HL-60 (cell line): ENCODE measurements around the gene MPP3.
A peak's percentile ranks its signal among the peaks of the same experiment; 100 is the strongest.

Source experiments
- DNase-seq, 2 experiments: peaks; one replicate each; pipeline ENCODE4 v3.0.0-alpha.2; 2010 to 2020; ENCODE audit warnings: low read depth in 1 of 2, low spot score in 1 of 2
- H3K27ac ChIP-seq: fragments of 250-450 bp; sonication (Bioruptor Pico); replicated peaks from 2 replicates; pipeline ENCODE4 v1.5.1; 2020; ENCODE audit warnings: mild to moderate bottlenecking, moderate library complexity
- H3K27me3 ChIP-seq: fragments of 250-450 bp; sonication (Bioruptor Pico); 2 replicates; pipeline ENCODE4 v1.5.1; 2021; ENCODE audit warnings: mild to moderate bottlenecking, moderate library complexity; ENCODE audit not compliant: insufficient read depth, poor library complexity, severe bottlenecking
- H3K4me3 ChIP-seq: replicated peaks from 2 replicates; pipeline ENCODE4 v1.5.1; 2011; ENCODE audit warnings: mild to moderate bottlenecking, control low read depth, low read length; ENCODE audit not compliant: insufficient read depth
- CTCF ChIP-seq: IDR thresholded peaks from one replicate; pipeline ENCODE4 v1.5.1; 2011; ENCODE audit warnings: low read length, control low read depth, inconsistent platforms; ENCODE audit not compliant: insufficient read depth
- GABPA ChIP-seq: IDR thresholded peaks from 2 replicates; pipeline ENCODE4 v1.6.1; 2012; ENCODE audit warnings: low read depth
- POLR2AphosphoS5 ChIP-seq: IDR thresholded peaks from 2 replicates; pipeline ENCODE4 v1.6.1; 2012; ENCODE audit warnings: low read depth
- REST ChIP-seq: IDR thresholded peaks from 2 replicates; pipeline ENCODE4 v1.6.1; 2012; ENCODE audit warnings: low read depth; ENCODE audit not compliant: insufficient replicate concordance
- SPI1 ChIP-seq: IDR thresholded peaks from 2 replicates; pipeline ENCODE4 v1.6.1; 2012; ENCODE audit warnings: low read depth, mild to moderate bottlenecking, borderline replicate concordance

MPP3 gene

GRCh38 chr17:43774304-43775250 lies 58.4 kb downstream of the MPP3 start:
- Histone ChIP-seq H3K27me3 (no peaks in the 10 kb centered on the region), H3K4me3 (no peak overlapping the region), H3K27ac (no peak overlapping the region)
- DNase-seq, result no peak
- no peak for TF ChIP-seq GABPA
- TF ChIP-seq SPI1, result no peak
- TF ChIP-seq POLR2AphosphoS5, result no peak
- TF ChIP-seq REST, result no peak
- TF ChIP-seq CTCF, result no peak

- peak; percentile 92 to 95 for DNase-seq
- Histone ChIP-seq H3K27ac (peak overlapping the region; percentile 66), H3K4me3 (no peak overlapping the region), H3K27me3 (no peaks in the 10 kb centered on the region)
- no peak for TF ChIP-seq REST
- peak; percentile 89 for TF ChIP-seq POLR2AphosphoS5
- no peak for TF ChIP-seq CTCF
- TF ChIP-seq GABPA, result no peak
- TF ChIP-seq SPI1, result peak; percentile 40; the same call in 1 of the 2 replicates
Measured at GRCh38 chr17:43772877-43773648, 59.9 kb downstream of the MPP3 start.

GRCh38 chr17:43771463-43771862 lies 61.5 kb downstream of the MPP3 start:
- H3K27me3 ChIP-seq, result no peaks in the 10 kb centered on the region
- TF ChIP-seq POLR2AphosphoS5 (no peak), CTCF (no peak), GABPA (no peak), SPI1 (no peak)

More at GRCh38 chr17:43771463-43771862, 61.5 kb downstream of the MPP3 start:
- Histone ChIP-seq H3K4me3 (no peak overlapping the region), H3K27ac (no peak overlapping the region)
- DNase-seq, result no peak
